PC-3 (cell line): Measurements from ENCODE around the gene FTL. TPM values are rescaled to one million over a fixed set of nuclear protein-coding genes. Genes with fewer than 3 reads are reported as not detected.

Experiments
- ATAC-seq: fragments of 200-7000 bp; cut with Tn5 transposase; 2 replicates; pipeline ENCODE4 v1.9.1; 2020; ENCODE audit warnings: mild to moderate bottlenecking, moderate library complexity
- Bru-seq: library from RNA; stranded (reverse); fragments of 400-500 nt; gene quantifications from one replicate; lab custom pipeline; 2021; lab: Mats Ljungman, UMichigan
- BruChase-seq, 2 experiments: library from RNA; stranded (reverse); fragments of 400-500 nt; gene quantifications; one replicate each; lab custom pipeline; 2021; lab: Mats Ljungman, UMichigan
- BruUV-seq: library from RNA; stranded (reverse); fragments of 400-500 nt; replicated peaks from 2 replicates; lab custom pipeline; 2021; lab: Mats Ljungman, UMichigan
- CTCF ChIA-PET: fragments of 300-600 bp; sonication (Branson Sonifier 250); formaldehyde crosslinking; loops from one replicate; lab custom pipeline; 2022; ENCODE audit warnings: antibody characterized with exemption; lab: Charles Lee
- POLR2A ChIA-PET: fragments of 300-600 bp; sonication (Branson Sonifier 250); formaldehyde crosslinking; loops from one replicate; lab custom pipeline; 2022; ENCODE audit warnings: antibody characterized with exemption; ENCODE audit not compliant: unreplicated experiment; lab: Charles Lee
- DNase-seq: peaks from one replicate; pipeline ENCODE4 v3.0.0-alpha.2; 2015
- H2AFZ ChIP-seq: fragments of 300-600 bp; sonication (generic); 2 replicates; pipeline ENCODE4 v1.6.0; 2016; ENCODE audit warnings: antibody characterized with exemption, low read length
- H3F3A ChIP-seq: fragments of 300-600 bp; sonication (generic); one replicate; pipeline ENCODE4 v1.6.0; 2017; ENCODE audit warnings: antibody characterized with exemption, low read length, control low read depth, mild to moderate bottlenecking; ENCODE audit not compliant: unreplicated experiment
- H3K27ac ChIP-seq: fragments of 300-600 bp; sonication (generic); 2 replicates; pipeline ENCODE4 v1.5.1; 2016; ENCODE audit warnings: mild to moderate bottlenecking, low read length
- H3K27me3 ChIP-seq: fragments of 300-600 bp; sonication (generic); 2 replicates; pipeline ENCODE4 v1.6.1; 2016; ENCODE audit warnings: low read length, mixed read lengths
- H3K36me3 ChIP-seq: fragments of 300-600 bp; sonication (generic); 2 replicates; pipeline ENCODE4 v1.6.1; 2016; ENCODE audit warnings: low read depth, mixed run types, low read length, mixed read lengths
- H3K4me1 ChIP-seq: fragments of 300-600 bp; sonication (generic); 2 replicates; pipeline ENCODE4 v1.5.1; 2016; ENCODE audit warnings: low read length; ENCODE audit not compliant: insufficient read depth
- H3K4me2 ChIP-seq: fragments of 300-600 bp; sonication (generic); 2 replicates; pipeline ENCODE4 v1.6.0; 2016; ENCODE audit warnings: low read length
- H3K4me3 ChIP-seq: fragments of 300-600 bp; sonication (generic); 2 replicates; pipeline ENCODE4 v1.5.1; 2016; ENCODE audit warnings: mild to moderate bottlenecking, low read length, mixed read lengths
- H3K79me2 ChIP-seq: fragments of 300-600 bp; sonication (generic); 2 replicates; pipeline ENCODE4 v1.6.1; 2017; ENCODE audit warnings: low read length, mixed read lengths
- H3K9ac ChIP-seq: fragments of 300-600 bp; sonication (generic); 2 replicates; pipeline ENCODE4 v1.6.0; 2016; ENCODE audit warnings: mild to moderate bottlenecking, low read length
- H3K9me2 ChIP-seq: fragments of 300-600 bp; sonication (generic); replicated peaks from 2 replicates; pipeline ENCODE4 v1.6.1; 2016; ENCODE audit warnings: mixed run types, low read length, mixed read lengths
- H3K9me3 ChIP-seq: fragments of 300-600 bp; sonication (generic); 2 replicates; pipeline ENCODE4 v1.6.1; 2016; ENCODE audit warnings: low read length, mixed read lengths
- H4K20me1 ChIP-seq: fragments of 300-600 bp; sonication (generic); 2 replicates; pipeline ENCODE4 v1.6.1; 2016; ENCODE audit warnings: low read length, mixed read lengths
- EZH2 ChIP-seq: fragments of 300-600 bp; sonication (generic); IDR thresholded peaks from one replicate; pipeline ENCODE4 v1.6.1; 2017; ENCODE audit warnings: antibody characterized with exemption, mild to moderate bottlenecking, low read length; ENCODE audit not compliant: unreplicated experiment
- EZH2phosphoT487 ChIP-seq: fragments of 300-600 bp; sonication (generic); IDR thresholded peaks from 2 replicates; pipeline ENCODE4 v1.6.1; 2018; ENCODE audit warnings: mild to moderate bottlenecking, antibody characterized with exemption, low read length, borderline replicate concordance
- intact Hi-C: fragments of 100-400 bp; cut with micrococcal nuclease; formaldehyde crosslinking; loops from 2 replicates; pipeline ENCODE4 v1.9.0; 2023
- long read RNA-seq: library from polyadenylated mRNA; unstranded; transcript quantifications from one replicate; pipeline ENCODE4 v2.0.0, GENCODE V29; 2021; ENCODE audit not compliant: unreplicated experiment
- total RNA-seq: library from RNA; depleted of rRNA; stranded (reverse); fragments of >200 nt; gene quantifications from 2 replicates; pipeline ENCODE4 v1.2.3, GENCODE V29; 2014; rRNA removed
- TF ChIP-seq, protein P1 (sequence below): fragments of 300-600 bp; sonication (generic); conservative IDR thresholded peaks from 2 replicates; pipeline ENCODE4 v1.5.1; 2017; ENCODE audit warnings: antibody characterized with exemption, low read depth, mild to moderate bottlenecking, low read length

FTL gene
- 1,109 and 1,250 TPM in 2 replicates for total RNA-seq
- Bru-seq, nascent RNA = percentile 99 among the genes with signal in this experiment
- percentile 100 among the genes with signal in this experiment for BruChase-seq, experiment 1, labeled RNA remaining after a 6-hour chase
- BruChase-seq, experiment 2, labeled RNA remaining after a 2-hour chase = percentile 99 among the genes with signal in this experiment
- long read RNA-seq, transcript FTL-201 (4 exons, 878 nt) = major isoform, 1,098 of 1,165 reads
- long read RNA-seq, partial matches to known transcripts = 22 of 1,165 reads
- long read RNA-seq, other reads (novel, unspliced or antisense) = 45 of 1,165 reads

DNA sequence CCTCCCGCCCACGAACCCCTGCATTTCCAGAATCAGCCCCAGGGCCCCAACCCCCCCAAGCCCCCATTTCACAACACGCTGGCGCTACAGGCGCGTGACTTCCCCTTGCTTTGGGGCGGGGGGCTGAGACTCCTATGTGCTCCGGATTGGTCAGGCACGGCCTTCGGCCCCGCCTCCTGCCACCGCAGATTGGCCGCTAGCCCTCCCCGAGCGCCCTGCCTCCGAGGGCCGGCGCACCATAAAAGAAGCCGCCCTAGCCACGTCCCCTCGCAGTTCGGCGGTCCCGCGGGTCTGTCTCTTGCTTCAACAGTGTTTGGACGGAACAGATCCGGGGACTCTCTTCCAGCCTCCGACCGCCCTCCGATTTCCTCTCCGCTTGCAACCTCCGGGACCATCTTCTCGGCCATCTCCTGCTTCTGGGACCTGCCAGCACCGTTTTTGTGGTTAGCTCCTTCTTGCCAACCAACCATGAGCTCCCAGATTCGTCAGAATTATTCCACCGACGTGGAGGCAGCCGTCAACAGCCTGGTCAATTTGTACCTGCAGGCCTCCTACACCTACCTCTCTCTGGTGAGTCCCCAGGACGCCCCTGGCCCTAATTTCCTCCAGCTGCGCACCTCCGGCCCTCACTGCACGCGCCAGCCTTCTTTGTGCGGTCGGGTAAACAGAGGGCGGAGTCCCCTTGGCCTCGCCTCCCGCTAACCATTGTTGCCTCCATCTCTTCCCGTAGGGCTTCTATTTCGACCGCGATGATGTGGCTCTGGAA is at the start of gene FTL:
TSS of gene FTL (plus strand) at position 270 of the 766 bp plus-strand sequence. CDS start at position 469, 199 bp downstream.
- peak within 1 kb of the TSS; percentile 66 for H3K9ac ChIP-seq
- H3K79me2 ChIP-seq = peaks cover 14% of the 10 kb centered on the region
- ChIA-PET POLR2A (no interaction called here), CTCF (no interaction called here)
- peak within 1 kb of the TSS; percentile 94 for H3K4me2 ChIP-seq
- H4K20me1 ChIP-seq = 0 out of 2 replicates have a peak, but pooled peaks cover 5% of the 10 kb centered on the region
- intact Hi-C loops = no loop called here
- TF ChIP-seq EZH2 = no peak
- TSS peak; percentile 81 for BruUV-seq
- H3K4me1 ChIP-seq = peaks cover 31% of the 10 kb centered on the region
- no peaks in the 10 kb centered on the region for H3K27me3 ChIP-seq
- H2AFZ ChIP-seq = peak within 1 kb of the TSS; percentile 52; the same call in 1 of the 2 replicates
- H3K36me3 ChIP-seq = peaks cover 7% of the 10 kb centered on the region; the same call in 1 of the 2 replicates
- H3K9me2 ChIP-seq = no peaks in the 10 kb centered on the region
- no peaks in the 10 kb centered on the region for H3K9me3 ChIP-seq
- peak within 1 kb of the TSS; percentile 80 for H3K27ac ChIP-seq
- DNase-seq = peak; percentile 86
- H3F3A ChIP-seq = peaks cover 5% of the 10 kb centered on the region
- ATAC-seq = peak; percentile 76
- H3K4me3 ChIP-seq = peak within 1 kb of the TSS; percentile 81

DNA sequence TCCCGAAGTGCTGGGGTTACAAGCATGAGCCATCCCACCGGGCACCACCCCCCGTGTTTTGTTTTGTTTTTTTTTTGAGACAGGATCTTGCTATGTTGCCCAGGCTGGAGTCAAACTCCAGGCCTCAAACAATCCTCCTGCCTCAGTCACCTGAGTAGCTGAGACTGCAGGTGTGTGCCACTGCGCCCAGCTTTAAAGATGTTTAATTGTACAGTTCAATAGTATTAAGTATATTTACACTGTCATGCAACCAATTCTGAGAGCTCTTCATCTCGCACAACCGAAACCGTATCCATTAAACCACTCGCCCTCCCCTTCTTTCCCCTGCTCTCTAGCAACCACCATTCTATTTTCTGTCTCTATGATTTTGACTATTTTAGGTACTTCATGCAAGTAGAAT is 49.4 kb upstream of the FTL start:
- no peaks in the 10 kb centered on the region for H3K79me2 ChIP-seq
- TF ChIP-seq EZH2phosphoT487 = no peak
- TF ChIP-seq, protein P1, sequence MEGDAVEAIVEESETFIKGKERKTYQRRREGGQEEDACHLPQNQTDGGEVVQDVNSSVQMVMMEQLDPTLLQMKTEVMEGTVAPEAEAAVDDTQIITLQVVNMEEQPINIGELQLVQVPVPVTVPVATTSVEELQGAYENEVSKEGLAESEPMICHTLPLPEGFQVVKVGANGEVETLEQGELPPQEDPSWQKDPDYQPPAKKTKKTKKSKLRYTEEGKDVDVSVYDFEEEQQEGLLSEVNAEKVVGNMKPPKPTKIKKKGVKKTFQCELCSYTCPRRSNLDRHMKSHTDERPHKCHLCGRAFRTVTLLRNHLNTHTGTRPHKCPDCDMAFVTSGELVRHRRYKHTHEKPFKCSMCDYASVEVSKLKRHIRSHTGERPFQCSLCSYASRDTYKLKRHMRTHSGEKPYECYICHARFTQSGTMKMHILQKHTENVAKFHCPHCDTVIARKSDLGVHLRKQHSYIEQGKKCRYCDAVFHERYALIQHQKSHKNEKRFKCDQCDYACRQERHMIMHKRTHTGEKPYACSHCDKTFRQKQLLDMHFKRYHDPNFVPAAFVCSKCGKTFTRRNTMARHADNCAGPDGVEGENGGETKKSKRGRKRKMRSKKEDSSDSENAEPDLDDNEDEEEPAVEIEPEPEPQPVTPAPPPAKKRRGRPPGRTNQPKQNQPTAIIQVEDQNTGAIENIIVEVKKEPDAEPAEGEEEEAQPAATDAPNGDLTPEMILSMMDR = no peak
- no peak for TF ChIP-seq EZH2
- ATAC-seq = no peak
- H3K9ac ChIP-seq = no peak overlapping the region
- H3K4me1 ChIP-seq = no peaks in the 10 kb centered on the region
- no peaks in the 10 kb centered on the region for H3K27me3 ChIP-seq
- no peaks in the 10 kb centered on the region for H3F3A ChIP-seq
- intact Hi-C loops = no loop called here
- H3K27ac ChIP-seq = no peak overlapping the region
- H4K20me1 ChIP-seq = no peaks in the 10 kb centered on the region
- H3K9me2 ChIP-seq = no peaks in the 10 kb centered on the region
- BruUV-seq = no TSS peak
- DNase-seq = no peak
- no peak overlapping the region for H2AFZ ChIP-seq
- no peaks in the 10 kb centered on the region for H3K9me3 ChIP-seq
- H3K36me3 ChIP-seq = no peaks in the 10 kb centered on the region
- ChIA-PET CTCF (no interaction called here), POLR2A (no interaction called here)
- no peak overlapping the region for H3K4me2 ChIP-seq
- no peak overlapping the region for H3K4me3 ChIP-seq

DNA sequence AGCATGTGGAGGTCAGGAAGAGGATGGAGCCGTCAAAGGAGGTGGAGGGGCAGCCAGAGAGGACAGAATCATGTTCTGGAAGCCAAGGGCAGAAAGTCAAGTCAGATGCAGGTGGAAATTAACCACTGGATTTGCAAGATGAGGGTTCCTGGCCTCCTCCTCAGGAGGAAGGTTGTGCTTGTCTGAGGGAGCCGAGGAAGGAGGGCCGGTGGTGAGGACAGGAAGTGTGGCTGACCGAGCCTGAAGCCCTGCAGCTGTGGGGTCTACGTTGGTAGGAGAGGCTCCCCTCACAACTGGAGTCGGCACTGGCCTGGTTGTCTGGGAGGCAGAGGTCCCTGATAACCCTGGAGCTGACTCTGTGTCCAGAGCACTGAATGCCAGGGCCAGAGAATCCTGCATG is 47.0 kb upstream of the FTL start:
- H3K4me2 ChIP-seq = no peak overlapping the region
- TF ChIP-seq, protein P1 = no peak
- TF ChIP-seq EZH2 = no peak
- no peak for TF ChIP-seq EZH2phosphoT487

More for the DNA sequence above, 47.0 kb upstream of the FTL start:
- H2AFZ ChIP-seq = no peak overlapping the region
- H4K20me1 ChIP-seq = no peaks in the 10 kb centered on the region
- no peaks in the 10 kb centered on the region for H3F3A ChIP-seq
- no peak for DNase-seq
- H3K36me3 ChIP-seq = no peaks in the 10 kb centered on the region
- no peaks in the 10 kb centered on the region for H3K9me2 ChIP-seq
- no peak overlapping the region for H3K4me3 ChIP-seq
- intact Hi-C loops = no loop called here
- CTCF ChIA-PET = no interaction called here
- no TSS peak for BruUV-seq
- no peak overlapping the region for H3K27ac ChIP-seq
- no peaks in the 10 kb centered on the region for H3K79me2 ChIP-seq
- no peak overlapping the region for H3K9ac ChIP-seq
- ATAC-seq = no peak
- no peaks in the 10 kb centered on the region for H3K27me3 ChIP-seq
- POLR2A ChIA-PET = no interaction called here
- no peaks in the 10 kb centered on the region for H3K4me1 ChIP-seq
- no peaks in the 10 kb centered on the region for H3K9me3 ChIP-seq
